ENCODE measurements around the gene ZNF516. TPM values are rescaled to one million over a fixed set of nuclear protein-coding genes. Genes with fewer than 3 reads are reported as not detected.

The ZNF516 gene
- total and polyA plus RNA-seq, 10 of the 15 experiments (the other 5 are each of a cell fraction or from before 2014, with no cell fraction given): 2.0 to 32.0 (median 8.3) TPM

DNA sequence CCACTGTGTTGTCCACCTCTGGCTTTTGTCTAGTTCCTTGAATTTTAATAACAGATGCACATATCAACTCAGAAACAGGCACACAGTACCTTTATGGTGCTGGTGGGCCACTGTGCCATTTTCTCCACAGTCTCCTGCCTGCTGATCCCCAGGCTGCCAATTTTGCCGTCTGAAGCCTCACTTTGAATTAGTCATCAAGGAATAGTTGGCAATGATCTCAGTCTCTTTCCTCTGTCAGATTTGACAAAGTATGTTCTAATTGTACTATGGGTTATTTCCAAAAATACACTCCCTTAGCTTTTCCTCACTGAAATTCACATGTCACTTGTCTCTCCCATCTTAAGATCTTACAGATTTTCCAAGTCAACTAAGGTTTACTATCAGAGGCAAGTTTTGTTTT lies 140.7 kb downstream of the ZNF516 start:
- in situ Hi-C loops (cut with MboI): loop anchor here (25.0 kb wide), 1 partner anchor 1717 kb away; no protein-coding TSS in a partner anchor
- FAIRE-seq (no peak), DNase-seq (ENCODE audit: low read depth, low spot score) (no peak), ATAC-seq (no peak)
- peaks cover 2 to 6% of the 10 kb centered on the region in 2 experiments; a peak in 3 of 4 replicates for H3K36me3 ChIP-seq (ENCODE audit: control insufficient read depth in 2 of 2, insufficient read depth in 2 of 2, low read length in 1 of 2)
- SMC1A ChIA-PET (ENCODE audit: uncharacterized antibody, unreplicated experiment): interaction anchor here (0.9 kb wide), 1 partner anchor 10 kb away, joined by 3 read pairs; no protein-coding TSS in a partner anchor
- H3K4me1 ChIP-seq (ENCODE audit: control insufficient read depth, insufficient read depth, low read length): no peaks in the 10 kb centered on the region
- POLR2A ChIA-PET: no interaction called here
- BruUV-seq (replicated peaks): no TSS peak
- H3K79me2 ChIP-seq (ENCODE audit: control insufficient read depth, insufficient read depth, low read length): no peaks in the 10 kb centered on the region
- no peak overlapping the region for H3K27ac ChIP-seq (ENCODE audit: control insufficient read depth, insufficient read depth)
- no peak overlapping the region for H2AFZ ChIP-seq (ENCODE audit: control insufficient read depth, low read depth, low read length)
- H3K4me2 ChIP-seq (ENCODE audit: control insufficient read depth, insufficient read depth): no peak overlapping the region
- no peaks in the 10 kb centered on the region; the same call in 2 of the 3 replicates for H3K9me3 ChIP-seq (replicated peaks; ENCODE audit: control insufficient read depth, insufficient read depth, low read length)
- CTCF ChIA-PET: interaction anchor here (0.7 to 1.4 kb wide), 2 partner anchors 18 to 33 kb away, joined by 3 read pairs; no protein-coding TSS in a partner anchor
- H4K20me1 ChIP-seq (ENCODE audit: control insufficient read depth, insufficient read depth): no peaks in the 10 kb centered on the region
- intact Hi-C loops (cut with micrococcal nuclease; ENCODE audit: unreplicated experiment): no loop called here
- H3K27me3 ChIP-seq (replicated peaks in 1 of 2; ENCODE audit: control insufficient read depth in 2 of 2, insufficient read depth in 2 of 2, low read length in 1 of 2): no peaks in the 10 kb centered on the region
- H3K4me3 ChIP-seq: no peak overlapping the region
- 100% methylated on average over 1 of the region's 1 CpG for WGBS (ENCODE audit: insufficient coverage, insufficient replicate concordance, low lambda C conversion rate, missing lambda C conversion rate)
- RAD21 ChIA-PET (ENCODE audit: unreplicated experiment): no interaction called here
- no peak overlapping the region for H3K9ac ChIP-seq (ENCODE audit: control insufficient read depth, insufficient read depth, low read length)
- no peak for TF ChIP-seq ZNF687 (IDR thresholded peaks at IDR 0.05)
- TF ChIP-seq, protein P1, sequence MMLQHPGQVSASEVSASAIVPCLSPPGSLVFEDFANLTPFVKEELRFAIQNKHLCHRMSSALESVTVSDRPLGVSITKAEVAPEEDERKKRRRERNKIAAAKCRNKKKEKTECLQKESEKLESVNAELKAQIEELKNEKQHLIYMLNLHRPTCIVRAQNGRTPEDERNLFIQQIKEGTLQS (IDR thresholded peaks at IDR 0.05; ENCODE audit: borderline replicate concordance, extremely low read depth, low read depth, low read length): no peak
- no peak for TF ChIP-seq POU2F2 (IDR thresholded peaks at IDR 0.05; ENCODE audit: borderline replicate concordance, low read depth, low read length)
- no peak for TF ChIP-seq HDGF (IDR thresholded peaks at IDR 0.05)
- TF ChIP-seq, protein P2, sequence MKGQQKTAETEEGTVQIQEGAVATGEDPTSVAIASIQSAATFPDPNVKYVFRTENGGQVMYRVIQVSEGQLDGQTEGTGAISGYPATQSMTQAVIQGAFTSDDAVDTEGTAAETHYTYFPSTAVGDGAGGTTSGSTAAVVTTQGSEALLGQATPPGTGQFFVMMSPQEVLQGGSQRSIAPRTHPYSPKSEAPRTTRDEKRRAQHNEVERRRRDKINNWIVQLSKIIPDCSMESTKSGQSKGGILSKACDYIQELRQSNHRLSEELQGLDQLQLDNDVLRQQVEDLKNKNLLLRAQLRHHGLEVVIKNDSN (IDR thresholded peaks at IDR 0.05; ENCODE audit: borderline replicate concordance, extremely low read length, insufficient read depth, low read depth, low read length): no peak
- TF ChIP-seq, protein P3, sequence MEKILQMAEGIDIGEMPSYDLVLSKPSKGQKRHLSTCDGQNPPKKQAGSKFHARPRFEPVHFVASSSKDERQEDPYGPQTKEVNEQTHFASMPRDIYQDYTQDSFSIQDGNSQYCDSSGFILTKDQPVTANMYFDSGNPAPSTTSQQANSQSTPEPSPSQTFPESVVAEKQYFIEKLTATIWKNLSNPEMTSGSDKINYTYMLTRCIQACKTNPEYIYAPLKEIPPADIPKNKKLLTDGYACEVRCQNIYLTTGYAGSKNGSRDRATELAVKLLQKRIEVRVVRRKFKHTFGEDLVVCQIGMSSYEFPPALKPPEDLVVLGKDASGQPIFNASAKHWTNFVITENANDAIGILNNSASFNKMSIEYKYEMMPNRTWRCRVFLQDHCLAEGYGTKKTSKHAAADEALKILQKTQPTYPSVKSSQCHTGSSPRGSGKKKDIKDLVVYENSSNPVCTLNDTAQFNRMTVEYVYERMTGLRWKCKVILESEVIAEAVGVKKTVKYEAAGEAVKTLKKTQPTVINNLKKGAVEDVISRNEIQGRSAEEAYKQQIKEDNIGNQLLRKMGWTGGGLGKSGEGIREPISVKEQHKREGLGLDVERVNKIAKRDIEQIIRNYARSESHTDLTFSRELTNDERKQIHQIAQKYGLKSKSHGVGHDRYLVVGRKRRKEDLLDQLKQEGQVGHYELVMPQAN (conservative IDR thresholded peaks at IDR 0.05): no peak
- no peak for TF ChIP-seq RAD21 (IDR thresholded peaks at IDR 0.05; ENCODE audit: insufficient read depth, low read depth, low read length)
- no peak for TF ChIP-seq ZSCAN29 (IDR thresholded peaks at IDR 0.05)
- TF ChIP-seq SMC3 (IDR thresholded peaks at IDR 0.05; ENCODE audit: borderline replicate concordance, low read length): no peak
- TF ChIP-seq ATF7 (IDR thresholded peaks at IDR 0.05; ENCODE audit: low read depth): no peak
- TF ChIP-seq, protein P4, sequence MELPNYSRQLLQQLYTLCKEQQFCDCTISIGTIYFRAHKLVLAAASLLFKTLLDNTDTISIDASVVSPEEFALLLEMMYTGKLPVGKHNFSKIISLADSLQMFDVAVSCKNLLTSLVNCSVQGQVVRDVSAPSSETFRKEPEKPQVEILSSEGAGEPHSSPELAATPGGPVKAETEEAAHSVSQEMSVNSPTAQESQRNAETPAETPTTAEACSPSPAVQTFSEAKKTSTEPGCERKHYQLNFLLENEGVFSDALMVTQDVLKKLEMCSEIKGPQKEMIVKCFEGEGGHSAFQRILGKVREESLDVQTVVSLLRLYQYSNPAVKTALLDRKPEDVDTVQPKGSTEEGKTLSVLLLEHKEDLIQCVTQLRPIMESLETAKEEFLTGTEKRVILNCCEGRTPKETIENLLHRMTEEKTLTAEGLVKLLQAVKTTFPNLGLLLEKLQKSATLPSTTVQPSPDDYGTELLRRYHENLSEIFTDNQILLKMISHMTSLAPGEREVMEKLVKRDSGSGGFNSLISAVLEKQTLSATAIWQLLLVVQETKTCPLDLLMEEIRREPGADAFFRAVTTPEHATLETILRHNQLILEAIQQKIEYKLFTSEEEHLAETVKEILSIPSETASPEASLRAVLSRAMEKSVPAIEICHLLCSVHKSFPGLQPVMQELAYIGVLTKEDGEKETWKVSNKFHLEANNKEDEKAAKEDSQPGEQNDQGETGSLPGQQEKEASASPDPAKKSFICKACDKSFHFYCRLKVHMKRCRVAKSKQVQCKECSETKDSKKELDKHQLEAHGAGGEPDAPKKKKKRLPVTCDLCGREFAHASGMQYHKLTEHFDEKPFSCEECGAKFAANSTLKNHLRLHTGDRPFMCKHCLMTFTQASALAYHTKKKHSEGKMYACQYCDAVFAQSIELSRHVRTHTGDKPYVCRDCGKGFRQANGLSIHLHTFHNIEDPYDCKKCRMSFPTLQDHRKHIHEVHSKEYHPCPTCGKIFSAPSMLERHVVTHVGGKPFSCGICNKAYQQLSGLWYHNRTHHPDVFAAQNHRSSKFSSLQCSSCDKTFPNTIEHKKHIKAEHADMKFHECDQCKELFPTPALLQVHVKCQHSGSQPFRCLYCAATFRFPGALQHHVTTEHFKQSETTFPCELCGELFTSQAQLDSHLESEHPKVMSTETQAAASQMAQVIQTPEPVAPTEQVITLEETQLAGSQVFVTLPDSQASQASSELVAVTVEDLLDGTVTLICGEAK (IDR thresholded peaks at IDR 0.05; ENCODE audit: borderline replicate concordance): no peak
- TF ChIP-seq NFXL1 (IDR thresholded peaks at IDR 0.05; ENCODE audit: borderline replicate concordance): no peak

Data from GM12878 (cell line).